ENCODE results near the gene EIF2A. TPM values are rescaled to one million over a fixed set of nuclear protein-coding genes. Genes with fewer than 3 reads are reported as not detected.

Gene EIF2A
- polyA plus RNA-seq, 3 donors, result 48.5 to 88.7 (median 50.8) TPM

DNA sequence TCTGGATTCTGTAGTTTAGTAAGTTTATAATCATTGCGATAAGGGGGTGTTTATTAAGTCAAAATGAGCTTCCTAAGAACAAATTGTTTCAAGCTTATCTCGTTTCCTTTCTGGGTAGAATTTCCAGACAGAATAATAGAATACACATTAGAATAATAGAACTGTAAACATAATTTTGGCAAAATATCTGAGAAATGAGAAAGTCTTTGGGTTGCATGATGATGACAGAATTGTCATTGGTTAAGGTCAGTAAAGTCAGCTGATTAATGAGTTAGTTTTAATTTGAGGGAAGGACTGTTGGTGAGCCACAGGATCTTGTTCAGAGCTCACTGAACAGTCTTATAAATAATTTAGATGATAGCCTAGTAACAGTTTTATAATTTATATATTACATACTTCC, 10.2 kb downstream of the EIF2A start:
- H3K36me3 ChIP-seq (replicated peaks in 1 of 2; ENCODE audit: control insufficient read depth in 1 of 2, insufficient read depth in 2 of 2, low read length in 2 of 2), result peaks cover 72 to 86% of the 10 kb centered on the region in 2 donors
- DNase-seq, result no peak
- H3K9ac ChIP-seq (ENCODE audit: insufficient read depth, low read length, poor library complexity, severe bottlenecking), result no peak overlapping the region
- H3K4me3 ChIP-seq (replicated peaks in 1 of 3; ENCODE audit: low read depth in 2 of 3, low read length in 3 of 3), result no peak overlapping the region
- no peaks in the 10 kb centered on the region for H3K27me3 Mint-ChIP-seq (ENCODE audit: low read depth in 3 of 3)
- intact Hi-C loops (cut with micrococcal nuclease), result no loop called here
- no peaks in the 10 kb centered on the region for H3K4me1 ChIP-seq (ENCODE audit: control insufficient read depth in 1 of 2, insufficient read depth in 2 of 2, low read length in 2 of 2)
- no peaks in the 10 kb centered on the region for H3K9me3 ChIP-seq (replicated peaks in 1 of 2; ENCODE audit: control insufficient read depth in 1 of 2, insufficient read depth in 1 of 2, low read length in 2 of 2)
- H4K20me1 ChIP-seq (ENCODE audit: insufficient read depth, low read length), result peaks cover 63% of the 10 kb centered on the region
- whole genome bisulfite sequencing (ENCODE audit: insufficient coverage), result no CpG with 5 or more reads among the region's 2 CpGs
- peak overlapping the region in 1 of 7 donors; percentile 20 for H3K27ac Mint-ChIP-seq
- no peaks in the 10 kb centered on the region for H3K27me3 ChIP-seq (ENCODE audit: control insufficient read depth in 2 of 2, insufficient read depth in 2 of 2, low read length in 2 of 2)
- no peak overlapping the region for H3K4me2 ChIP-seq (replicated peaks; ENCODE audit: extremely low read depth, low read length, poor library complexity, severe bottlenecking)
- peaks cover 50 to 78% of the 10 kb centered on the region in 2 donors for H3K36me3 Mint-ChIP-seq
- no peak overlapping the region for H3K27ac ChIP-seq (ENCODE audit: low read depth in 1 of 2, low read length in 2 of 2)
- peaks cover 2% of the 10 kb centered on the region for H3K4me1 Mint-ChIP-seq
- H3K79me2 ChIP-seq (ENCODE audit: insufficient read depth, low read length), result peaks cover 90% of the 10 kb centered on the region
- TF ChIP-seq, protein P1, sequence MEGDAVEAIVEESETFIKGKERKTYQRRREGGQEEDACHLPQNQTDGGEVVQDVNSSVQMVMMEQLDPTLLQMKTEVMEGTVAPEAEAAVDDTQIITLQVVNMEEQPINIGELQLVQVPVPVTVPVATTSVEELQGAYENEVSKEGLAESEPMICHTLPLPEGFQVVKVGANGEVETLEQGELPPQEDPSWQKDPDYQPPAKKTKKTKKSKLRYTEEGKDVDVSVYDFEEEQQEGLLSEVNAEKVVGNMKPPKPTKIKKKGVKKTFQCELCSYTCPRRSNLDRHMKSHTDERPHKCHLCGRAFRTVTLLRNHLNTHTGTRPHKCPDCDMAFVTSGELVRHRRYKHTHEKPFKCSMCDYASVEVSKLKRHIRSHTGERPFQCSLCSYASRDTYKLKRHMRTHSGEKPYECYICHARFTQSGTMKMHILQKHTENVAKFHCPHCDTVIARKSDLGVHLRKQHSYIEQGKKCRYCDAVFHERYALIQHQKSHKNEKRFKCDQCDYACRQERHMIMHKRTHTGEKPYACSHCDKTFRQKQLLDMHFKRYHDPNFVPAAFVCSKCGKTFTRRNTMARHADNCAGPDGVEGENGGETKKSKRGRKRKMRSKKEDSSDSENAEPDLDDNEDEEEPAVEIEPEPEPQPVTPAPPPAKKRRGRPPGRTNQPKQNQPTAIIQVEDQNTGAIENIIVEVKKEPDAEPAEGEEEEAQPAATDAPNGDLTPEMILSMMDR (IDR thresholded peaks at IDR 0.05), result no peak
- H3K4me3 Mint-ChIP-seq, result no peak overlapping the region
- no peaks in the 10 kb centered on the region for H3K9me3 Mint-ChIP-seq
- H2AFZ ChIP-seq (ENCODE audit: insufficient read depth, low read depth, low read length, poor library complexity, severe bottlenecking), result no peak overlapping the region

DNA sequence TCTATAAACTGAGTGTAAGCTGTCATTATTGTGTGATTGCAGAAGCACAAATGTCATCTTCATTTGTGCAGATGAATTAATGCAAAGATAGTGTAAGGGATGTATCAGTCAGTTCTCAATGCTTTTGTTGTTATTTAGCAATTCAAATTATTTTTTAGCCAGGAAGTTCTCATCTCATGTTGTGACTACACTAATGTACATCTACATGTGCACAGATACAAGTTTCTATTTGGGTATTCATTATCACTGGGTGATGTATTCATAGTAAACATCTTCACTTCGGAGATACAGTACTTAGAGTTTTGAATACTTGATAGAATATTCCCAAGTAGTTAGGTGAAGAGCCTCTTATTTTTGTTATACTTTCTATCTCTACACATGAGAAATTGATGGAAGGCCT, 11.1 kb downstream of the EIF2A start:
- Histone ChIP-seq H2AFZ (ENCODE audit: insufficient read depth, low read depth, low read length, poor library complexity, severe bottlenecking) (no peak overlapping the region), H3K27me3 (ENCODE audit: control insufficient read depth in 2 of 2, insufficient read depth in 2 of 2, low read length in 2 of 2) (no peaks in the 10 kb centered on the region), H3K9me3 (replicated peaks in 1 of 2; ENCODE audit: control insufficient read depth in 1 of 2, insufficient read depth in 1 of 2, low read length in 2 of 2) (no peaks in the 10 kb centered on the region), H4K20me1 (ENCODE audit: insufficient read depth, low read length) (peaks cover 55% of the 10 kb centered on the region), H3K36me3 (replicated peaks in 1 of 2; ENCODE audit: control insufficient read depth in 1 of 2, insufficient read depth in 2 of 2, low read length in 2 of 2) (peaks cover 72 to 84% of the 10 kb centered on the region in 2 donors), H3K4me1 (ENCODE audit: control insufficient read depth in 1 of 2, insufficient read depth in 2 of 2, low read length in 2 of 2) (no peaks in the 10 kb centered on the region), H3K9ac (ENCODE audit: insufficient read depth, low read length, poor library complexity, severe bottlenecking) (no peak overlapping the region), H3K27ac (ENCODE audit: low read depth in 1 of 2, low read length in 2 of 2) (peak overlapping the region in 1 of 2 donors; percentile 3), H3K79me2 (ENCODE audit: insufficient read depth, low read length) (peaks cover 81% of the 10 kb centered on the region), H3K4me3 (replicated peaks in 1 of 3; ENCODE audit: low read depth in 2 of 3, low read length in 3 of 3) (no peak overlapping the region), H3K4me2 (replicated peaks; ENCODE audit: extremely low read depth, low read length, poor library complexity, severe bottlenecking) (no peak overlapping the region)
- Mint-ChIP-seq H3K4me3 (no peak overlapping the region), H3K27me3 (ENCODE audit: low read depth in 3 of 3) (no peaks in the 10 kb centered on the region), H3K36me3 (peaks cover 49 to 82% of the 10 kb centered on the region in 2 donors), H3K9me3 (no peaks in the 10 kb centered on the region), H3K4me1 (peaks cover 2% of the 10 kb centered on the region), H3K27ac (no peak overlapping the region)
- intact Hi-C loops (cut with micrococcal nuclease), result no loop called here
- TF ChIP-seq, protein P1 (IDR thresholded peaks at IDR 0.05), result no peak
- WGBS (ENCODE audit: insufficient coverage), result no CpG with 5 or more reads among the region's 1 CpG
- no peak for DNase-seq
